Hepatic stellate cell (primary cell): Measurements from ENCODE around the gene ZXDB.
"Not testable (repeated sequence)": the region's sequence is repeated elsewhere in the genome, so short reads cannot be mapped to it uniquely, and the experiment has no call there.

ENCODE experiments used
- DNase-seq: peaks from one replicate; pipeline ENCODE4 v3.0.0; 2011; ENCODE audit warnings: low spot score

ZXDB gene

GRCh38 chrX:57591284-57592159 is at the start of gene ZXDB:
TSS of gene ZXDB (plus strand) at chrX:57592011. CDS start at chrX:57592049, 38 bp downstream.
- not testable (repeated sequence) for DNase-seq

DNA sequence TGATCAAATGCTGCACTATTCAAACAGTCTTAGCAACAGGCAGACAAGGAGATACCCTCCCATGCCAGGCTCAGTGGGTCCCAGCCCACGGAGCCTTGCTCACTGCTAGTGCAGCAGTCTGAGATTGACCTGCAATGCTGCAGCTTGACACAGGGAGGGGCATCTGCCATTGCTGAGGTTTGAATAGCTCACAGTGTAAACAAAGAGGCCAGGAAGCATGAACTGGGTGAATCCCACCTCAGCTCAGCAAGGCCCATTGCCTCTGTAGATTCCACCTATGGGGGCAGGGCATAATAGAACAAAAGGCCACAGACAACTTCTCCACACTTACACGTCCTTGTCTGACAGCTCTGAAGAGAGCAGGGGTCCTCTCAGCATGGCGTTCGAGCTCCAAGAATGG is 26.6 kb upstream of the ZXDB start:
- no peak for DNase-seq

GRCh38 chrX:57573754-57574153 is 18.1 kb upstream of the ZXDB start:
- no peak for DNase-seq

DNA sequence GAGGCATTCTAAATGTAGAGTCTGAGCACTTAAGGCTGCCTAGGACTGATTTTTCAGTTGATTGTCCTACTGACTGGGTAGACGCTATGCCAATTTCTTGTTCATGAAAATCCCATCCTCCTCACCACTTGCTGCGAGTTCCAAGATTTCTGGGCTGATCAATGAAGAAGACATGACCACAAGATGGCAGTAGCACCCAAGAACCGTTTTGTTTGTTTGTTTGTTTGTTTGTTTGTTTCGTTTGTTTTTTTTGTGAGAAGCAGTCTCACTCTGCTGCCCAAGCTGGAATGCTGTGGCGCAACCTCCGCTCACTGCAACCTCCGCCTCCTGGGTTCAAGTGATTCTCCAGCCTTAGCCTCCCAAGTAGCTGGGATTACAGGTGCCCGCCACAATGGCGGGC is 8.9 kb upstream of the ZXDB start:
- DNase-seq, result not testable (repeated sequence)

GRCh38 chrX:57583477-57583876 is 8.3 kb upstream of the ZXDB start:
- DNase-seq, result no peak

- DNase-seq, result no peak
Measured at GRCh38 chrX:57586360-57586759, 5.5 kb upstream of the ZXDB start.

DNA sequence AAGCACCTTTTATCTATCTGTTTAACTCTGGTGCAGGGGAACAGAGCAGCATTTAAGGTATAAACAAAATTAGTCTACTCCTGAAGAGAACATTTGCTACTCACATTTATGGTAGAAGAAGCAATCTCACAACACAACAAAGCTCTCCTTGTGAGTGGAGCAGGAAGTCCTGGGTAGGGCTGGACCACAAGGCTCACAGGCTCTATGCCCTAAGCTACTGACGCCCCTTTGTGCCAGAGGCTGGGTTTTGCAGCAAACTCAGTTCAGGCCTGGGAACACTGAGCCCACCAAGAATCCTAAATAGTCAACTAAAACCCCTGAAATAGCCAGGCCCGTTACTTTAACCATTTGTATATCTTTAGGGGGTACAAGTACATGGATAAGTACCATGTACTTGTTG is 4.7 kb upstream of the ZXDB start:
- no peak for DNase-seq

DNA sequence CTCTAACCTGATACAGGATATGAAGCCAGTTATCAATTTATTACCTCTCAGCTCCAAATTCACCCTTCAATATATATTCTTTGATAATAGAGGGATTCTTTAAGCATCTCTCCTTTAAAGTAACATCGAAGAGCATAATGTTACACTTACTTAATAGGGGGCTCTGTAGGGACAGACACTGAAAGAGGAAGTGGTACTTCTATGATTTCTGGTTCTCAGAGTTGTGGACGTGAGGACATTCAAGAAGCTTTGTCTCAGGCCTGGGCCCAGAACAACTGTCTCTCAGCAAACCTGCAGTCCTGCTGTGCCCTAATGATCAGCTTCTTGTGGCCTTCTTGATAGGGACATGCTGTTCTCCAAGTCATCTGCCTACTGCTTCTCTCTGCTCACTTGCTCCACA is 4.2 kb upstream of the ZXDB start:
- DNase-seq, result no peak

GRCh38 chrX:57592160-57592893 is 516 bp downstream of the ZXDB start:
- DNase-seq, result not testable (repeated sequence)

DNA sequence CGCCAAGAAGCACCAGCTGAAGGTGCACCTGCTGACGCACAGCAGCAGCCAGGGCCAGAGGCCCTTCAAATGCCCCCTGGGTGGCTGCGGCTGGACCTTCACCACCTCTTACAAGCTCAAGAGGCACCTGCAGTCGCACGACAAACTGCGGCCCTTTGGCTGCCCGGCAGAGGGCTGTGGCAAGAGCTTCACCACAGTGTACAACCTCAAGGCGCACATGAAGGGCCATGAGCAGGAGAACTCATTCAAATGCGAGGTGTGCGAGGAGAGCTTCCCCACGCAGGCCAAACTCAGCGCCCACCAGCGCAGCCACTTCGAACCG is 1.0 kb downstream of the ZXDB start:
- not testable (repeated sequence) for DNase-seq

GRCh38 chrX:57595381-57595811 is 3.6 kb downstream of the ZXDB start:
- DNase-seq, result no peak

DNA sequence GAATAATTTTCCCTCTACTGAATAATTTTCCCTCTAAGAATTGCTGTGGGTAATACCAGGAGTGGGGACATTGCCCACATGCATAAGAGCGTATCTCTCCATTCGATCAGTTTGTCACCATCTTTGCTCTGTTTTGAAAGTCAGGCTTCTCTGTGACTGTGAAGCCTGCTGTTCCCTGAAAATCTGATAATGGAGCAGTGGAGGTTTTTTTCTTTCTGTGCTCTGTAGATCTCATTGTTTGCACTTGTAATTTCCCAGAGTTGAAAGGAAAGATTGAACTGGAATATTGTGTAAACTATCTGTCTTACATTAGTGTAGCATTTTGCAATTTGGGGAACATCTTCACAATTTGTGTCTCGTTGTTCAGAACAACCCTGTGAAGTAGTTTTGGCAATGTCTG is 4.3 kb downstream of the ZXDB start:
- no peak for DNase-seq

GRCh38 chrX:57596516-57596915 is 4.7 kb downstream of the ZXDB start:
- no peak for DNase-seq

DNA sequence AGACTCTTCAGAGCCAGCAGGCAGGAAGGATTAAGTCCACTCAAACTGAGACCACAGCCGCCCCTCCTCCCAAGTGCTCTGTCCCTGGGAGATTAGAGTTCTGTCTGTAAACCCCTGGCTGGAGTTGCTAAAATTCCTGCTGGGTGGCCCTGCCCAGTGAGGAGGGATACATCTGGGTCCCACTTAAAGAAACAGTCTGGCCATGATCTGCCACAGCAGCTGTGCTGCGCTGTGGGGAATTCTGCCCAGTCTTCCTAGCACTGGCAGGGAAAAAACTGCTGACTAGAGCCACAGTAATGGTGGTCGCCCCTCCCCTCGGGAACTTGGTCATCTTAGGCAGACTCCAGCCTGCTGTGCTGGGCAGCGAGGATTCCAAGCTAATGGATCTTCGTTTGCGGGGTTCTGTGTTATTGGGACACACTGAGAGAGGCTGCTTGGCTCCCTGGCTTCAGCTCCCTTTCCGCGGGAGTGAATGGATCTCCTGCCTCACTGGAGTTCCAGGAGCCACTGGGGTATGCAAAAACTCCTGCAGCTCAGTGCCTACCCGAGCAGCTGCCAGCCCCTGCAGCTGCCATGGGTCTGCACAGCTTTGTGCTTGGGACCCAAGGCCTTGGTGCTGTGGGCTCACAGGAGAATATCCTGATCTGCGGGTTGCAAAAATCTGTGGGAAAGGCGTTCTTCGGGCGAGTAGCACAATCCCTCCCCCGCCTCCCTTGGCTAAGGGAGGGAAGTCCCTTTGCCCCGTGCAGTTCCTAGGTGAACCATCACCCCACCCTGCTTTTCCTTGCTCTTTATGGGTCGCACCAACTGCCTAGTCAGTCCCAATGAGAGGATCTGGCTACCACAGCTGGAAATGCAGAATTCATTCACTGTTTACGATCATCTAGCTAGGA is 15.7 kb downstream of the ZXDB start:
- no peak for DNase-seq

GRCh38 chrX:57613351-57613750 is 21.5 kb downstream of the ZXDB start:
- DNase-seq, result not testable (repeated sequence)

DNA sequence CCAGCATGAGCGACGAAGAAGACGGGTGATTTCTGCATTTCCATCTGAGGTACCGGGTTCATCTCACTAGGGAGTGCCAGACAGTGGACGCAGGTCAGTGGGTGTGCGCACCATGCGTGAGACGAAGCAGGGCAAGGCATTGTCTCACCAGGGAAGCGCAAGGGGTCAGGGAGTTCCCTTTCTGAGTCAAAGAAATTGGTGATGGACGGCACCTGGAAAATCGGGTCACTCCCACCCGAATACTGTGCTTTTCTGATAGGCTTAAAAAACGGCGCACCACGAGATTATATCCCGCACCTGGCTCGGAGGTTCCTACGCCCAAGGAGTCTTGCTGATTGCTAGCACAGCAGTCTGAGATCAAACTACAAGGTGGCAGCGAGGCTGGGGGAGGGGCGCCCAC is 37.6 kb downstream of the ZXDB start:
- DNase-seq, result not testable (repeated sequence)

DNA sequence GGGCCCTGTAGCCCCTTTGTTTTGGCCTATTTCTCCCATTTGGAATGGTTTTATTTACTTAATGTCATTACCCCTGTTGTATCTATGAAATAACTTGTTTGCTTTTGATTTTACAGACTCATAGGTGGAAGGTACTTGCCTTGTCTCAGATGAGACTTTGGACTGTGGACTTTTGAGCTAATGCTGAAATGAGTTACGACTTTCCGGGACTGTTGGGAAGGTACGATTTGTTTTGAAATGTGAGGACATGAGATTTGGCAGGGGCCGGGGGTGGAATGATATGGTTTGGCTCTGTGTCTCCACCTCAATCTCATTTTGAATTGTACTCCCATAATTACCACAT is 48.8 kb downstream of the ZXDB start:
- DNase-seq, result no peak

DNA sequence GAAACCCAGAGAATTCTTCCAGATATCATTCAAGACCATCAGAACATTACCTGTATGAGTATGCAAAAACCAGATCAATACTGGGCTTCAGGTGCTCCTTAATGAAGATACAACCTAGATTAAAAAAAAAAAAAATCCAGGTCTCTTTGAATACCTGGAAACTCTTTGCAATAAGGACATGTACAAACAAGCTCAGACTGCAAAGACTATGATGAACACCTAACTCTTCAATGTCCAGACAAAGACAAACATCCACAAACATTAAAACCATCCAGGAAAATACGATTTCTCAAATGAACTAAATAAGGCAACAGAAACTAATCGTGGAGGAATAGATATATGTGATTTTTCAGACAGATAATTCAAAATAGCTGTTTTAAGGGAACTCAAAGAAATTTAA is 49.5 kb downstream of the ZXDB start:
- no peak for DNase-seq

GRCh38 chrX:57643698-57644097 is 51.9 kb downstream of the ZXDB start:
- DNase-seq, result no peak

- no peak for DNase-seq
Measured at GRCh38 chrX:57647020-57647419, 55.2 kb downstream of the ZXDB start.
